K562 (cell line): Measurements from ENCODE around the gene RNF34. TPM values are rescaled to one million over a fixed set of nuclear protein-coding genes. Genes with fewer than 3 reads are reported as not detected.

ENCODE experiments used
- DIDO1 ChIP-seq: fragments of 450-650 bp; IDR thresholded peaks from 2 replicates; pipeline ENCODE4 v1.6.1; 2016; ENCODE audit warnings: low read depth, missing biosample characterization, missing genetic modification characterization
- GATAD2B ChIP-seq: fragments of 450-650 bp; IDR thresholded peaks from 2 replicates; pipeline ENCODE4 v1.6.1; 2017; ENCODE audit warnings: mild to moderate bottlenecking, borderline replicate concordance
- HNRNPH1 ChIP-seq: fragments of 200-400 bp; formaldehyde crosslinking; optimal IDR thresholded peaks from 2 replicates; pipeline ENCODE3; 2017; ENCODE audit warnings: low read depth, mild to moderate bottlenecking, low read length, moderate library complexity
- HNRNPK ChIP-seq: fragments of 200-400 bp; formaldehyde crosslinking; IDR thresholded peaks from one replicate; pipeline ENCODE4 v1.6.1; 2018; ENCODE audit warnings: mild to moderate bottlenecking, low read depth, low read length; ENCODE audit not compliant: poor library complexity, severe bottlenecking
- POLR2H ChIP-seq: IDR thresholded peaks from 2 replicates; pipeline ENCODE4 v1.6.1; 2016; ENCODE audit warnings: missing genetic modification characterization, low read depth, mild to moderate bottlenecking, control low read depth, missing compliant biosample characterization, moderate library complexity
- ZNF232 ChIP-seq: sonication (generic); formaldehyde crosslinking; IDR thresholded peaks from 2 replicates; pipeline ENCODE4 v1.8.0; 2022; ENCODE audit warnings: mild to moderate bottlenecking, missing genetic modification reagents
- ZNF316 ChIP-seq: fragments of 450-650 bp; IDR thresholded peaks from 2 replicates; pipeline ENCODE4 v1.6.1; 2016
- ZNF347 ChIP-seq: fragments of 450-650 bp; formaldehyde crosslinking; IDR thresholded peaks from 2 replicates; pipeline ENCODE4 v1.4.0; 2020; ENCODE audit warnings: low read depth, mild to moderate bottlenecking, moderate library complexity
- ZNF395 ChIP-seq: fragments of 200-800 bp; sonication (Bioruptor generic); IDR thresholded peaks from 2 replicates; pipeline ENCODE4 v1.6.1; 2017; ENCODE audit warnings: missing genetic modification characterization, missing compliant biosample characterization
- polyA plus RNA-seq, 8 experiments: library from polyadenylated mRNA; depleted of rRNA in 4 of 8; stranded (reverse) in 5 of 8; unstranded in 3 of 8; fragments of >200 nt; fragmentation: Nextera tagmentation in 2 of 8; fragmentation: Illumina TruSeq in 1 of 8; extraction: Ambion mirVana in 2 of 8; extraction: Trizol in 1 of 8; gene quantifications; 2 replicates each; pipeline versions ENCODE4 v1.2.1 to v1.2.3, GENCODE V29; 2011 to 2014; ENCODE audit warnings: inconsistent platforms in 1 of 8, missing spikeins in 1 of 8
- total RNA-seq, 7 experiments: library from RNA; depleted of rRNA in 6 of 7; stranded (reverse); fragments of >200 nt in 6 of 7; fragmentation: Illumina TruSeq in 2 of 7; extraction: Trizol in 2 of 7; gene quantifications; 2 replicates each; pipeline versions ENCODE4 v1.2.1 to v1.2.3, GENCODE V29; 2011 to 2021; ENCODE audit warnings: low replicate concordance in 1 of 7

Gene RNF34
- total and polyA plus RNA-seq, 9 of the 15 experiments (the other 6 are each of a cell fraction or from before 2014, with no cell fraction given), result 41.7 to 88.9 (median 54.1) TPM

- TF ChIP-seq HNRNPH1, result no peak
- peak; percentile 98 for TF ChIP-seq DIDO1 (tag)
- TF ChIP-seq GATAD2B, result no peak; the same call in 1 of the 2 replicates
- TF ChIP-seq POLR2H (tag), result peak; percentile 78
- TF ChIP-seq ZNF347 (CRISPR knock-in tag), result no peak
- no peak for TF ChIP-seq ZNF316
- no peak for TF ChIP-seq HNRNPK
- TF ChIP-seq ZNF232 (CRISPR knock-in tag), result no peak
- TF ChIP-seq ZNF395, result no peak
These were observed 47.9 kb upstream of the RNF34 start, which contains the start of gene ANAPC5 (continued) for GRCh38 chr12:121351820-121352681.
